Kidney (tissue), 11 donors: ENCODE measurements around the gene SPDYE2B. TPM values are rescaled to one million over a fixed set of nuclear protein-coding genes. Genes with fewer than 3 reads are reported as not detected.
"Not testable (repeated sequence)": the region's sequence is repeated elsewhere in the genome, so short reads cannot be mapped to it uniquely, and the experiment has no call there.

Experiments used
- DNase-seq, 5 donors: peaks; one replicate each; pipeline ENCODE4 v3.0.0-alpha.2; 2013 to 2020
- FAIRE-seq: peaks from 2 replicates; lab custom pipeline; 2012; peaks lifted over from hg19 to GRCh38; lab: Jason Lieb, UNC
- H3K27ac ChIP-seq, 2 donors: one replicate each; pipeline ENCODE4 v1.7.0; 2013; ENCODE audit warnings: low read depth in 2 of 2, low read length in 2 of 2, inconsistent platforms in 1 of 2
- H3K27me3 ChIP-seq: one replicate; pipeline ENCODE4 v1.7.1; 2013; ENCODE audit warnings: low read length, inconsistent platforms; ENCODE audit not compliant: control insufficient read depth, insufficient read depth
- H3K36me3 ChIP-seq, 3 donors: one replicate each; pipeline versions ENCODE4 v1.7.0 to v1.7.1; 2013; ENCODE audit warnings: low read length in 3 of 3, control low read depth in 1 of 3, inconsistent platforms in 1 of 3; ENCODE audit not compliant: insufficient read depth in 3 of 3, control insufficient read depth in 2 of 3
- H3K4me1 ChIP-seq, 3 donors: one replicate each; pipeline versions ENCODE4 v1.7.0 to v1.7.1; 2013; ENCODE audit warnings: low read length in 3 of 3, inconsistent platforms in 1 of 3, low read depth in 1 of 3; ENCODE audit not compliant: control insufficient read depth in 2 of 3, insufficient read depth in 2 of 3
- H3K4me3 ChIP-seq, 3 donors: one replicate each; pipeline versions ENCODE4 v1.7.0 to v1.8.1; 2013; ENCODE audit warnings: low read length in 3 of 3, control low read depth in 1 of 3, inconsistent platforms in 1 of 3
- H3K9ac ChIP-seq, 3 donors: one replicate each; pipeline versions ENCODE4 v1.7.0 to v1.7.1; 2013; ENCODE audit warnings: low read length in 3 of 3, control low read depth in 1 of 3, inconsistent platforms in 1 of 3
- H3K9me3 ChIP-seq, 3 donors: one replicate each; pipeline versions ENCODE4 v1.7.0 to v1.7.1; 2013; ENCODE audit warnings: low read length in 3 of 3, control low read depth in 1 of 3, inconsistent platforms in 1 of 3; ENCODE audit not compliant: control insufficient read depth in 2 of 3, insufficient read depth in 1 of 3
- intact Hi-C: fragments of 100-400 bp; cut with DNase I; formaldehyde crosslinking; loops from one replicate; pipeline ENCODE4 v1.11.1; 2022
- polyA plus RNA-seq: library from polyadenylated mRNA; stranded (reverse); fragments of 350-450 nt; fragmentation: Illumina TruSeq; extraction: RNeasy Lipid Tissue Mini Kit (QIAGEN cat#74804); gene quantifications from one replicate; pipeline ENCODE4 v1.2.3, GENCODE V29; 2014; ENCODE audit warnings: low read depth, low replicate concordance; ENCODE audit not compliant: insufficient read depth
- total RNA-seq: library from RNA; stranded (reverse); fragmentation: NEBNext Ultra II Directional; extraction: Animal tissue kit (Norgen Biotek cat#: 25700); gene quantifications from one replicate; pipeline ENCODE4 v1.2.1, GENCODE V29; 2021
- donor health status: control.
- donor health status: control.
- donor health status: DM: yes; HTN: yes; CAD: no.
- donor health status: Normal renal cell carcinoma (clear cell type).

The SPDYE2B gene
- total and polyA plus RNA-seq, 2 donors from 2014 or later = not detected

GRCh38 chr7:102630622-102631021 is 19.5 kb upstream of the SPDYE2B start:
- FAIRE-seq = not testable (repeated sequence)

DNA sequence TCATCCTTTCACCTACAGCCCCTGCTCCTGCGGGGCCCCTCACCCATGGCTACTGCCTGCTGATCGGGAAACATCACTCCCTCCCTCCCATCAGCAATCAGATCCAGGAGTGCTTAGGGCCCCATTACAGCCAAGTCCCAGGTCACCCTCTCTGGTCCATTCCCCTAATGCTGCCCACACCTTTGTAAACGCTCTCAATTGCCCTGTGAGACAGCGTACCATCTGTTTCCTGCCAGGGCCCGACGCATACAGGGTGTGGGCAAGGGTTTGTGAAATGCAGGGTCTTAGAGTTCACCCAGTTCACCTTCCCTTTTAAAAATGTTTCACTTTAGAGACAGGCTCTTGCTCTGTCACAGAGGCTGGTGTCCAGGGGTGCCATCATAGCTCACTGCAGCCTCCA is 15.8 kb upstream of the SPDYE2B start:
- peak in 1 of 5 donors; percentile 40 for DNase-seq
- H3K36me3 ChIP-seq, H3K9ac ChIP-seq, H3K27ac ChIP-seq, intact Hi-C loops, FAIRE-seq, H3K4me1 ChIP-seq, H3K9me3 ChIP-seq, H3K4me3 ChIP-seq, H3K27me3 ChIP-seq: not testable (repeated sequence)

More at GRCh38 chr7:102630622-102631021, 19.5 kb upstream of the SPDYE2B start:
- H3K9me3 ChIP-seq, H3K36me3 ChIP-seq, H3K27ac ChIP-seq, H3K4me3 ChIP-seq, intact Hi-C loops, H3K27me3 ChIP-seq, H3K9ac ChIP-seq, H3K4me1 ChIP-seq: not testable (repeated sequence)
- peak in 1 of 5 donors; percentile 29 for DNase-seq

DNA sequence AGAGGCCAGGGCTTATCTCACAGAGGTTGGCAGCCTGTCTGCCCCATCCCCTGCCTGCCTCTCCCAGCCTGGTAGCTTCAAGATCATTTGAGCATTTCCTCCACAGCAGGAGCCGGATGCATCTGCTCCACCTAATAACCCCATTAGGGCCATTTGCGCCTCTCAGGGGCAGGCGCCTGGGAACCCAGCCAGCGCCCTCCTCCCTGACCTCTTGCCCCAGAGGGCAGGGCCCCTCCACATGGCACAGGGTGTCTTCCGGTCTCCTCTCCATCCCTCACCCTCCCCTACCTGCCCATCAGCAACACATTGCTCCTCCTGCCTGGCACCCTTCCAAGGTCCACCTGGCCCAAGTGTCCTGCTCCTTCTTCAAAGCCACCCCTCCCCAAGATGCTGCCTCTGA is 14.8 kb upstream of the SPDYE2B start:
- H3K9ac ChIP-seq, H3K9me3 ChIP-seq, H3K36me3 ChIP-seq, intact Hi-C loops, H3K27me3 ChIP-seq, H3K4me1 ChIP-seq, H3K4me3 ChIP-seq, H3K27ac ChIP-seq, FAIRE-seq, DNase-seq: not testable (repeated sequence)

DNA sequence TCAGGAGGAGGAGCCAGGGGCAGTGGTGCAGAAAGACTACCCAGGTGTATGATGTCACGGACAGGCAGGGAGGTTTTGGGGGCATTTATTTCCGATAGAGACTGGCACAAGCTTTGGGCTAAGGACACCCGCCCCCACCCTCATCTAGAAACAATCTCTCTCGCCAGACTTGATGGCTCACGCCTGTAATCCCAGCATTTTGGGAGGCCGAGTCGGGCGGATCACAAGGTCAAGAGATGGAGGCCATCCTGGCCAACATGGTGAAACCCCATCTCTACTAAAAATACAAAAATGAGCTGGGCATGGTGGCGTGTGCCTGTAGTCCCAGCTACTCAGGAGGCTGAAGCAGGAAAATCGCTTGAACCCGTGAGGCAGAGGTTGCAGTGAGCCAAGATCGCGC is 13.2 kb upstream of the SPDYE2B start:
- H3K27me3 ChIP-seq, H3K9me3 ChIP-seq, FAIRE-seq, intact Hi-C loops, H3K9ac ChIP-seq, DNase-seq, H3K4me3 ChIP-seq, H3K27ac ChIP-seq, H3K36me3 ChIP-seq, H3K4me1 ChIP-seq: not testable (repeated sequence)

- H3K27me3 ChIP-seq, H3K9me3 ChIP-seq, FAIRE-seq, intact Hi-C loops, H3K4me3 ChIP-seq, H3K9ac ChIP-seq, H3K27ac ChIP-seq, H3K4me1 ChIP-seq, H3K36me3 ChIP-seq: not testable (repeated sequence)
- peak in 3 of 5 donors; percentile 8 to 67 (median 46) for DNase-seq
These were observed 11.3 kb upstream of the SPDYE2B start for GRCh38 chr7:102638848-102639247.

DNA sequence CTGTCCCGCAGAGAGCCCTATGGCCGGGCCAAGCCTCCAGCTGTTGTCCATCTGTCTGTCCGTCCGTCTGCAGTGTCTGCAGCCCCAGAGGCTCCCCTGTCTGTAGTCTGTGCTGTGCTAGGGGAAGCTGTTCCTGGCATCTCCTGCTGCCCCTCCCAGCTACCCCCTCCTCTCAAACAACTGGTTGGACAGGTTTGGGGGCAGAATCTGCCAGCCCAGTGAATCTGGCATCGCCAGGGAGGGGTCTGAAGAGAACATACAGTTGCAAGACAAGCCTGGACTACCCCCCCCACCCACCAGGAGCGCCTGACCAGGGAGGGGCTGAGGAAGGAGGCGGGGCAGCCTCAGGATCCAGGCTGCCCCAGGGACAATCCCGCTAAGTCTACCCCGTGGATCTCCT is 7.4 kb upstream of the SPDYE2B start, which contains the start of gene UPK3BL1:
UPK3BL1 (minus strand) TSS at position 101 of the 400 bp plus-strand sequence; CDS start at position 51, 50 bp downstream.
- H3K9me3 ChIP-seq, intact Hi-C loops, H3K4me1 ChIP-seq, H3K36me3 ChIP-seq, H3K27ac ChIP-seq, DNase-seq, H3K4me3 ChIP-seq, H3K27me3 ChIP-seq, H3K9ac ChIP-seq, FAIRE-seq: not testable (repeated sequence)

DNA sequence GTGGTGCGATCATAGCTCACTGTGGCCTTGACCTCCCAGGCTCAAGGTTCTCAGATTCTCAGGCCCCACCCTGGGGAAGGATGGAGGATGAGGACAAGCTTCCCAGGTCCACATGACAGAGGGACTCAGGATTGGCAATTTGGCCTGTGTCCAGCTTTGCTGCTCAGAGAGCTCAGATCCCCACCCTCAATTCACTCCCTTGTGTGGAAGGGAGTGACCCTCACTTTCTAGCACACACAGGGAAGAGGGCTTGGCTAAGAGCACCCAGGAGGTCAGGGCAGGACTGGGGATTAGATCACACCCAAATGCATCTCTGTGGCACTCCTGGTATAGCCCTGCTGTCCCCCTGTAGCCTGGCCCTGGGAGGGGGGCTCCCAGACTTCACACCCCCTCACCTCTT is 6.7 kb upstream of the SPDYE2B start:
- H3K4me1 ChIP-seq, H3K27ac ChIP-seq, H3K27me3 ChIP-seq, DNase-seq, H3K4me3 ChIP-seq, FAIRE-seq, H3K36me3 ChIP-seq, H3K9me3 ChIP-seq, H3K9ac ChIP-seq, intact Hi-C loops: not testable (repeated sequence)

GRCh38 chr7:102647813-102648212 is 2.3 kb upstream of the SPDYE2B start:
- intact Hi-C loops, H3K27ac ChIP-seq, FAIRE-seq, H3K4me3 ChIP-seq, H3K27me3 ChIP-seq, H3K9ac ChIP-seq, DNase-seq, H3K4me1 ChIP-seq, H3K9me3 ChIP-seq, H3K36me3 ChIP-seq: not testable (repeated sequence)
